ENCODE results near the gene ZFC3H1. TPM values are rescaled to one million over a fixed set of nuclear protein-coding genes. Genes with fewer than 3 reads are reported as not detected.

Gene ZFC3H1
- total and polyA plus RNA-seq, 2 of the 4 experiments (the other 2 are of a cell fraction) = 16.8 to 23.3 TPM

- no CpG with 5 or more reads among the region's 2 CpGs for WGBS, 2 experiments (ENCODE audit: extremely low coverage in 2 of 2, insufficient read length in 1 of 2)
- no peaks in the 10 kb centered on the region for H3K4me1 ChIP-seq (ENCODE audit: control insufficient read depth, insufficient read depth, low read length)
- intact Hi-C loops (cut with micrococcal nuclease) = no loop called here
Observed at GRCh38 chr12:71566655-71567054, 97.0 kb downstream of the ZFC3H1 start.

More at GRCh38 chr12:71566655-71567054, 97.0 kb downstream of the ZFC3H1 start:
- Histone ChIP-seq H4K20me1 (ENCODE audit: insufficient read depth, low read length) (no peaks in the 10 kb centered on the region), H3K36me3 (ENCODE audit: control insufficient read depth, insufficient read depth, low read length) (no peaks in the 10 kb centered on the region), H3K9me1 (ENCODE audit: insufficient read depth, low read length) (no peaks in the 10 kb centered on the region), H3K18ac (ENCODE audit: low read depth, low read length) (no peak overlapping the region), H4K91ac (ENCODE audit: insufficient read depth, low read depth, low read length) (no peak overlapping the region), H3K27me3 (ENCODE audit: control insufficient read depth, insufficient read depth, low read length) (peaks cover 10% of the 10 kb centered on the region; the same call in 1 of the 2 replicates), H3K4me3 (ENCODE audit: insufficient read depth, low read depth, low read length) (no peak overlapping the region), H2BK20ac (ENCODE audit: low read depth, low read length) (no peak overlapping the region), H3K79me1 (ENCODE audit: low read depth in 1 of 2, low read length in 2 of 2) (no peaks in the 10 kb centered on the region), H3K9me3 (ENCODE audit: control insufficient read depth, insufficient read depth, low read length) (no peaks in the 10 kb centered on the region), H2AFZ (replicated peaks; ENCODE audit: low read length, poor library complexity) (no peak overlapping the region), H3K14ac (replicated peaks; ENCODE audit: low read depth, low read length) (no peak overlapping the region), H4K5ac (ENCODE audit: low read depth, low read length) (no peak overlapping the region), H3K56ac (ENCODE audit: extremely low read depth, insufficient read depth, low read length) (no peak overlapping the region), H3K4me2 (ENCODE audit: low read depth, low read length) (no peak overlapping the region), H3K23ac (ENCODE audit: low read depth, low read length) (no peak overlapping the region), H3K9ac (ENCODE audit: low read depth, low read length) (no peak overlapping the region), H3K4ac (ENCODE audit: low read depth, low read length) (no peak overlapping the region), H3K27ac (ENCODE audit: insufficient read depth, low read length) (no peak overlapping the region), H4K8ac (ENCODE audit: low read depth in 2 of 2, low read length in 2 of 2) (no peak overlapping the region), H2AK9ac (replicated peaks; ENCODE audit: low read depth, low read length, poor library complexity) (no peak overlapping the region), H2BK5ac (ENCODE audit: low read depth, low read length, poor library complexity, severe bottlenecking) (no peak overlapping the region), H2AK5ac (ENCODE audit: low read depth, low read length) (no peak overlapping the region), H2BK15ac (ENCODE audit: low read depth, low read length) (no peak overlapping the region), H2BK120ac (ENCODE audit: low read depth, low read length) (no peak overlapping the region)
- in situ Hi-C loops (cut with MboI; ENCODE audit: low sequenced_read_pairs) = no loop called here
- BruUV-seq (replicated peaks) = no TSS peak
- TF ChIP-seq RAD21 (IDR thresholded peaks at IDR 0.05; ENCODE audit: low read length) (no peak), CEBPB (IDR thresholded peaks at IDR 0.05; ENCODE audit: low read depth, low read length) (no peak), NFE2L2 (IDR thresholded peaks at IDR 0.05; ENCODE audit: low read depth, low read length) (no peak), USF2 (IDR thresholded peaks at IDR 0.05; ENCODE audit: low read depth, low read length) (no peak), RCOR1 (IDR thresholded peaks at IDR 0.05; ENCODE audit: insufficient replicate concordance, low read length) (no peak), BHLHE40 (IDR thresholded peaks at IDR 0.05; ENCODE audit: low read depth, low read length) (no peak), RFX5 (IDR thresholded peaks at IDR 0.05; ENCODE audit: low read depth, low read length) (no peak), CHD1 (IDR thresholded peaks at IDR 0.05; ENCODE audit: low read depth, low read length) (no peak), SMC3 (IDR thresholded peaks at IDR 0.05; ENCODE audit: low read depth, low read length) (no peak)
- CTCF ChIA-PET = interaction anchor here (0.6 kb wide), 1 partner anchor 23 kb away, joined by 3 read pairs; no protein-coding TSS in a partner anchor
- POLR2A ChIA-PET (ENCODE audit: unreplicated experiment) = no interaction called here
- dilution Hi-C loops (cut with HindIII; ENCODE audit: low sequenced_read_pairs, unreplicated experiment) = no loop called here
- ATAC-seq (ENCODE audit: low read depth) = no peak
- no peak for DNase-seq

Data from IMR-90 (cell line).